MM.1S (cell line): ENCODE measurements around the gene TNKS1BP1.

Source experiments
- DNase-seq: peaks from one replicate; pipeline ENCODE4 v3.0.0-alpha.2; 2015
- H2AFZ ChIP-seq: fragments of 300-600 bp; sonication (generic); 2 replicates; pipeline ENCODE4 v1.6.0; 2016; ENCODE audit warnings: antibody characterized with exemption, low read length
- H3F3A ChIP-seq: fragments of 300-600 bp; sonication (generic); 2 replicates; pipeline ENCODE4 v1.6.1; 2016; ENCODE audit warnings: mild to moderate bottlenecking, antibody characterized with exemption, low read length, moderate library complexity, mixed read lengths; ENCODE audit not compliant: insufficient read depth
- H3K27ac ChIP-seq: fragments of 300-600 bp; sonication (generic); 2 replicates; pipeline ENCODE4 v1.5.1; 2016; ENCODE audit warnings: mild to moderate bottlenecking, low read length
- H3K27me3 ChIP-seq: fragments of 300-600 bp; sonication (generic); replicated peaks from 2 replicates; pipeline ENCODE4 v1.6.0; 2016; ENCODE audit warnings: low read length; ENCODE audit not compliant: insufficient read depth
- H3K36me3 ChIP-seq: fragments of 300-600 bp; sonication (generic); replicated peaks from 2 replicates; pipeline ENCODE4 v1.6.1; 2016; ENCODE audit warnings: mild to moderate bottlenecking, low read length, mixed read lengths; ENCODE audit not compliant: insufficient read depth
- H3K4me1 ChIP-seq: fragments of 300-600 bp; sonication (generic); 2 replicates; pipeline ENCODE4 v1.6.1; 2016; ENCODE audit warnings: low read length, mixed read lengths
- H3K4me2 ChIP-seq: fragments of 300-600 bp; sonication (generic); 2 replicates; pipeline ENCODE4 v1.6.0; 2016; ENCODE audit warnings: low read depth, low read length
- H3K4me3 ChIP-seq: fragments of 300-600 bp; sonication (generic); 2 replicates; pipeline ENCODE4 v1.5.1; 2016; ENCODE audit warnings: low read length, mixed read lengths
- H3K79me2 ChIP-seq: fragments of 300-600 bp; sonication (generic); 2 replicates; pipeline ENCODE4 v1.6.1; 2016; ENCODE audit warnings: mixed run types, low read length, mixed read lengths
- H3K9ac ChIP-seq: fragments of 300-600 bp; sonication (generic); 2 replicates; pipeline ENCODE4 v1.6.1; 2016; ENCODE audit warnings: low read length, mixed read lengths
- H3K9me2 ChIP-seq: fragments of 300-600 bp; sonication (generic); replicated peaks from 2 replicates; pipeline ENCODE4 v1.6.1; 2016; ENCODE audit warnings: mild to moderate bottlenecking, low read length, mixed read lengths; ENCODE audit not compliant: insufficient read depth
- H3K9me3 ChIP-seq: fragments of 300-600 bp; sonication (generic); replicated peaks from 2 replicates; pipeline ENCODE4 v1.6.1; 2016; ENCODE audit warnings: mild to moderate bottlenecking, low read length, mixed read lengths; ENCODE audit not compliant: insufficient read depth
- H4K20me1 ChIP-seq: fragments of 300-600 bp; sonication (generic); 2 replicates; pipeline ENCODE4 v1.6.1; 2016; ENCODE audit warnings: mild to moderate bottlenecking, low read length, moderate library complexity, mixed read lengths; ENCODE audit not compliant: insufficient read depth
- EZH2 ChIP-seq: fragments of 300-600 bp; sonication (generic); optimal IDR thresholded peaks from 2 replicates; pipeline ENCODE3; 2017; ENCODE audit warnings: low read depth, mild to moderate bottlenecking, antibody characterized with exemption, low read length, mixed read lengths
- EZH2phosphoT487 ChIP-seq: fragments of 300-600 bp; sonication (generic); IDR thresholded peaks from 2 replicates; pipeline ENCODE4 v1.6.1; 2018; ENCODE audit warnings: antibody characterized with exemption, low read length
- TF ChIP-seq, protein P1 (sequence below): fragments of 300-600 bp; sonication (generic); IDR thresholded peaks from 2 replicates; pipeline ENCODE4 v1.5.1; 2016; ENCODE audit warnings: antibody characterized with exemption, low read length, mixed read lengths

The TNKS1BP1 gene

DNA sequence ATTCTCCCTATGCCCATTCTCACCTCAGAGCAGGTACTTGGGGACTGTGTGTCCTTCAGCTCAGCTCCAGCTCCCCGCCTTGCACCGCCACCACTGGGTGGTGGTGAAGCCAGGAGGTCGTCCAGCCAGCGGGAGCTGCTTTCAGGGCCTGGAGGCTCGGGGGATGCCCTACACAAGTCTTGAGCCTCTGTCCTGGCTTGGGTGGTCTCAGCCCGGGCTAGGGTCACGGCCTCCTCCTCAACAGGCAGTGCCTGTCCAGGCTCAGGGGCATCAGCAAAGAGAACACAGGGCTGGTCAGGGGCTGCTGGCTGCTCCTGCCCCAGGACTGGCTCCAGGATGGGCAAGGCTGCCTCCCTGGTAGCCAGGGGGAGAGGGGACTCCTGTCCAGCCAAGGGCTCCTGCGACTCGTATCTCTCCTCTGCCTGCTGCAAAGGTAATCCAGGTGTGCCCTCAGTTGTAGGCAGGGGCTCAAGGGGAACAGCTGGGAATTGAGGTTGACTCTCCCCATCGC is 12.2 kb downstream of the TNKS1BP1 start:
- H3K4me1 ChIP-seq: no peaks in the 10 kb centered on the region
- H3K9me3 ChIP-seq: no peaks in the 10 kb centered on the region
- no peak for DNase-seq
- no peak overlapping the region for H3K9ac ChIP-seq
- no peak overlapping the region for H2AFZ ChIP-seq
- no peaks in the 10 kb centered on the region for H3F3A ChIP-seq
- H4K20me1 ChIP-seq: no peaks in the 10 kb centered on the region
- no peak overlapping the region for H3K4me3 ChIP-seq
- H3K4me2 ChIP-seq: no peak overlapping the region
- TF ChIP-seq EZH2 (no peak), EZH2phosphoT487 (no peak)
- TF ChIP-seq, protein P1, sequence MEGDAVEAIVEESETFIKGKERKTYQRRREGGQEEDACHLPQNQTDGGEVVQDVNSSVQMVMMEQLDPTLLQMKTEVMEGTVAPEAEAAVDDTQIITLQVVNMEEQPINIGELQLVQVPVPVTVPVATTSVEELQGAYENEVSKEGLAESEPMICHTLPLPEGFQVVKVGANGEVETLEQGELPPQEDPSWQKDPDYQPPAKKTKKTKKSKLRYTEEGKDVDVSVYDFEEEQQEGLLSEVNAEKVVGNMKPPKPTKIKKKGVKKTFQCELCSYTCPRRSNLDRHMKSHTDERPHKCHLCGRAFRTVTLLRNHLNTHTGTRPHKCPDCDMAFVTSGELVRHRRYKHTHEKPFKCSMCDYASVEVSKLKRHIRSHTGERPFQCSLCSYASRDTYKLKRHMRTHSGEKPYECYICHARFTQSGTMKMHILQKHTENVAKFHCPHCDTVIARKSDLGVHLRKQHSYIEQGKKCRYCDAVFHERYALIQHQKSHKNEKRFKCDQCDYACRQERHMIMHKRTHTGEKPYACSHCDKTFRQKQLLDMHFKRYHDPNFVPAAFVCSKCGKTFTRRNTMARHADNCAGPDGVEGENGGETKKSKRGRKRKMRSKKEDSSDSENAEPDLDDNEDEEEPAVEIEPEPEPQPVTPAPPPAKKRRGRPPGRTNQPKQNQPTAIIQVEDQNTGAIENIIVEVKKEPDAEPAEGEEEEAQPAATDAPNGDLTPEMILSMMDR: no peak
- H3K36me3 ChIP-seq: no peaks in the 10 kb centered on the region
- H3K27me3 ChIP-seq: no peaks in the 10 kb centered on the region
- H3K27ac ChIP-seq: no peak overlapping the region
- no peaks in the 10 kb centered on the region for H3K79me2 ChIP-seq
- no peaks in the 10 kb centered on the region for H3K9me2 ChIP-seq

DNA sequence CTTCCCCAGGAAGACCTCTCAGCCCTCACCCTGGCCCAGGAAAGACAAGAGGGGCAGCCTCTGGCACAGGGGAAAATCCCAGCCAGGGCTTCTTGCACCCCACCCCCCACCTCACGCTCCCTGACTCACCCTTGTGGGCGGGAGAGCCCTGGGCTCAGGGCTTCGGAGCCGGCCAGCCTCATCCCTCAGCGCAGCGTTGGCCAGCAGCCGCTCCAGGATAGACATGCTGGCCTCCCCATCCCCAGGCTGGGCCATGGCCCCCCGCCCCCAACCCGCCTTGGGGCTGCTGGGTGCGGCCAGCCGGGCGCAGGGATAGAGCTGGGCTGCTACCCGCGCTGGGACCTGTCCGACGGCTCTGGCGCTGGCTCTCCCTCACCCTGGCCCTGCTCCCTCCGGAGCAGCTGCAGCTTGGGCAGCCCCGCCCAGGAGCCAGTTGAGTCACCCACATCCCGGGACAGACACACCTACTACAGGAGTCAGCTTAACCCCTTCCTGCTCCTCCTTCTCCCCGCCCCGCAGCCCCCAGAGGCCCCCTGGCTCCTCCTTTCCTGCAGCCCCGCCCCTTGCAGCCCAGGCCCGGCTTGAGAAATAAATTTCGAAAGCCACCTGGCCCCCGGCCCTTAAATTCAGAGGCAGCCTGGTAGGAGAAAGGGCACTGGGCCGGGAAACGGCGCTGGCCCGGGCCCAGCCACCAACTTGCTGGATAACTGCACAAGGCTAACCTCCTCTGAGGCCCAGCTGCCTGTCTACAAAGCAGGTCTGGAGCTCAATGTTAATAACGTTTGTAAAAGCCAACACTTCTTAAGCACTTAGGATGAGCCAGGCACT is 13.4 kb downstream of the TNKS1BP1 start:
- H3K9ac ChIP-seq: no peak overlapping the region
- no peak overlapping the region for H3K27ac ChIP-seq
- H3K36me3 ChIP-seq: no peaks in the 10 kb centered on the region
- no peaks in the 10 kb centered on the region for H3K27me3 ChIP-seq
- no peaks in the 10 kb centered on the region for H3K9me3 ChIP-seq
- H3F3A ChIP-seq: no peaks in the 10 kb centered on the region
- TF ChIP-seq EZH2phosphoT487: no peak
- TF ChIP-seq, protein P1: no peak
- TF ChIP-seq EZH2: no peak
- no peak overlapping the region for H3K4me2 ChIP-seq
- no peak overlapping the region for H3K4me3 ChIP-seq
- DNase-seq: no peak
- no peaks in the 10 kb centered on the region for H4K20me1 ChIP-seq
- no peaks in the 10 kb centered on the region for H3K9me2 ChIP-seq
- no peak overlapping the region for H2AFZ ChIP-seq
- no peaks in the 10 kb centered on the region for H3K79me2 ChIP-seq
- no peaks in the 10 kb centered on the region for H3K4me1 ChIP-seq

DNA sequence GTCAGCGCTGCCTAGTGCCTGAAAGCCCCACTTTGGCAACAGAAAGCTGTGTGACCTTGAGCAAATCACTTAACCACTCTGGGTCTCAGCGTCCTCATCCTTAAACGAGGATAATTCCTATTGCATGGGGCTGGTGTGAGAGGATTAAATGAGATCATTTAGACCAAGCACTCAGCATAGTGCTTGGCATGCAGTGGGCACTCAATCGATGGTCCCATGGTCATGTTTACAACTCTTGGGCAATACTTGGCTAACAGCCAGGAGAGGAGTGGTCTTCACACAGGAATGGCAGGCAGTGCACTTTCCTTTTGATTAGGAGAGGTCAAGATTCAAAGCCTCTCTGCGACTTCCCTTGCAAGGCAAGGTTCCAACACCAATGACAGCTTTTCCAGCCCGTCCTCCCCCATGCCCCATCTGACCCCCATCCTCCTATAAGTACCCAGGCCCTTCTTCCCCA is 14.1 kb downstream of the TNKS1BP1 start:
- Histone ChIP-seq H3K4me1 (no peaks in the 10 kb centered on the region), H3K9ac (no peak overlapping the region), H3K27me3 (no peaks in the 10 kb centered on the region), H3K4me3 (no peak overlapping the region), H3K9me2 (no peaks in the 10 kb centered on the region), H3K36me3 (no peaks in the 10 kb centered on the region), H3K27ac (no peak overlapping the region), H4K20me1 (no peaks in the 10 kb centered on the region), H3K4me2 (no peak overlapping the region), H2AFZ (no peak overlapping the region), H3F3A (no peaks in the 10 kb centered on the region), H3K79me2 (no peaks in the 10 kb centered on the region), H3K9me3 (no peaks in the 10 kb centered on the region)
- TF ChIP-seq, protein P1: no peak
- TF ChIP-seq EZH2phosphoT487 (no peak), EZH2 (no peak)
- no peak for DNase-seq
